Glomerular endothelial cell (primary cell): Measurements from ENCODE around the gene ADSS1. TPM values are rescaled to one million over a fixed set of nuclear protein-coding genes. Genes with fewer than 3 reads are reported as not detected.

Experiments used
- DNase-seq: peaks from one replicate; pipeline ENCODE4 v3.0.0-alpha.2; 2011; ENCODE audit warnings: low read depth, low spot score; ENCODE audit errors: extremely low read depth
- total RNA-seq: library from RNA; depleted of rRNA; stranded (reverse); fragments of >200 nt; gene quantifications from 2 replicates; pipeline ENCODE4 v1.2.3, GENCODE V29; 2015

Gene ADSS1
- total RNA-seq, 1 donor from 2014 or later, result 4.7 TPM

DNA sequence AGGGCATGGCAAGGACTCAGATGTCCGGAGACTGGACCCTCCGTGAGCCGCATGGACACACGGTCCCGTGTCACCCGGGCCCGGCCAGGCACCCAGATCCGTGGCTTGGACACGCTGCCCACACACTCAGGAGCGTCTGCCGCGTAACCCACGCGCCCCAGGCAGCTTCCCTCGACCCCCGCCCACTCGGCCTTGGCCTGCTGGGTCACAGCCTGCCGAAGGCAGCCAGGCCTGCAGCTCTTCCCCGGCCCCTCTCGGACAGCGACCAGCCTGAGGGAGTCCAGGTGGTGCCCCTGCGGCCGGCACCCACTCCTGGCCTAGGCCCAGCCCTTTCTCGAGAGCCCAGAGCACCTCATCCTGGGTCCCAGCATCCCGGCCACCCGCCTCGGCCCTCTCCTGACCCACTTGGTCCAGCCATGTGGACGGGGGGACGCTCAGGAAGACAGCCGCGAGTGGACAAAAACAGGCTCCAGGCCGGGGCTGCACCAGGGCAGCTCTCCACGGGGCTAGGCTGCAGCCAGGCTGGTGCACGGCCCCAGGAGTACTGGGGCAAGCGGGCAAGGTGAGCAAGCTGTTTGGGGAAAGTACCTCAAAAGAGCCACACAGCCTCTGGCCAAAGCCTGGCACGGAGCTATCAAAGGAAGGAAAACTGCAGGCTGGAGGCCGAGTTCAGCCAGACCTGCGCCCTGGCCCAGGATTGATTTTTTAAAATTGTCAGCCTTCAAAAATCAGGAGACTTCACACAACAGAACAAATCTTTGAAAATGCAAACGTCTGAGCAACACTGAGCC lies 65.0 kb downstream of the ADSS1 start:
- DNase-seq, result no peak

DNA sequence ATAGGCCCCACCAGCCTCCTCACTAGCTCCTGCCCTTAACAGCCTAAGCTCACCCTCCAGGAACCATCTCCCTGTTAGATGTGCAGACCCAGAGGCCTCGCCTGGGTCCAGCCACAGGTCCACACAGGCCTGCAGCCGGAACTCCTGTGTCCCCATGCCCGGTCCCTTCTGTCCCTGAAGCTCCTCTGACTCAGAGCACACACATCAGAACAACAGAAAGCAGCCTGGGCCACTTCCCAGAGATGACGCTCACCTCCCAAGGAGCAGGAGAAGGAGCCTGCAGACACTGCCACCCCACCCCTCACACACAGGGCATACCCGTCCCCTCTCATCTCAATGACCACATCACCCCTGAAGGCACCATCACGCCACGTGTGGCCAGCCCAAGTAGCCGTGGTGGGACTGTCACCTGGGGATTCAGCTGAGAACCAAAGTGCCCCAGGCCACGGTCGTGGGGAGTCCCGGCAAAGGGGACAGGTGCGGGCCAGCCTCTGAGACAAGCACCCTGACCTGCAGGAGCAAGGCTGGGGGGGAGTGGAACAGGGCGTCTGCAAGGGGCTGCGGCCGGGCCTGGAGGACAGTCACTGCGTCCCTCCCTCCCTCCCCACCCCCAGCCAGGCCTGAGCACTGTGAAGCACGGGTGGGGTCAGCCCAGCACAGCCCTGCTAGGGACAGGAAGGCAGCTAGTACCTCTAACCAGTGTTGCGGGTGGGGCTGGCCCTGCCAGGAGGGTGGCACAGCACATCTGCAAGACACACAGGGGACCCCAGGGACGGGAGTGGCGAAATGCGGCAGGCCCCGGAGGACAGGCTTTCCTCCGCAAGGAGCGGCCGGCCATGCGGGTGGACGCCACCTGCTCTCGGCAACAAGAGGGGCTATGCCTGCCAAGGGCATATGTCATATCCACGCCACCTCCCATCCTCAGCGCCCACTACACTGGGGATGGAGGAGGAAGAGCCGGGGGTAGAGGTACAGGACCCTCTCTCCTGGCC lies 66.0 kb downstream of the ADSS1 start:
- no peak for DNase-seq

DNA sequence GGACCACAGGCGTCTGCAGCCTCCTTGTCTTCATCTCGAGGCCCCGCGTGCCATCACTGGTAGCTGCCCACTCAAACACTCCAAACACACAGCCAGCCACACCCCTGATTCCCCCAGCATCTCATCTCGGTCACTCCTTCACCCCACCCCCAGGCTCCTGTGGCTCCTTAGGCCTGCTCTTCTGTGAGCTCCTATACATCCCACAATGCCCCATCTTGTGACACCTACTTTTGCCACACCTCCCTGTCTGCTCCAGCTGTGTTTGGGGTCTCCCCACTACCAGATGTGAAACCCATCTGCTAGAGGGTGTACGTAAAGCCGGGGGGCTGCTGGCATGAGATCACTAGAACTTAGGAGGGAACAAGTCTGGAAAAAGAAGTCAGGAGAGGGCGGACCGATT lies 67.4 kb downstream of the ADSS1 start:
- DNase-seq, result no peak

DNA sequence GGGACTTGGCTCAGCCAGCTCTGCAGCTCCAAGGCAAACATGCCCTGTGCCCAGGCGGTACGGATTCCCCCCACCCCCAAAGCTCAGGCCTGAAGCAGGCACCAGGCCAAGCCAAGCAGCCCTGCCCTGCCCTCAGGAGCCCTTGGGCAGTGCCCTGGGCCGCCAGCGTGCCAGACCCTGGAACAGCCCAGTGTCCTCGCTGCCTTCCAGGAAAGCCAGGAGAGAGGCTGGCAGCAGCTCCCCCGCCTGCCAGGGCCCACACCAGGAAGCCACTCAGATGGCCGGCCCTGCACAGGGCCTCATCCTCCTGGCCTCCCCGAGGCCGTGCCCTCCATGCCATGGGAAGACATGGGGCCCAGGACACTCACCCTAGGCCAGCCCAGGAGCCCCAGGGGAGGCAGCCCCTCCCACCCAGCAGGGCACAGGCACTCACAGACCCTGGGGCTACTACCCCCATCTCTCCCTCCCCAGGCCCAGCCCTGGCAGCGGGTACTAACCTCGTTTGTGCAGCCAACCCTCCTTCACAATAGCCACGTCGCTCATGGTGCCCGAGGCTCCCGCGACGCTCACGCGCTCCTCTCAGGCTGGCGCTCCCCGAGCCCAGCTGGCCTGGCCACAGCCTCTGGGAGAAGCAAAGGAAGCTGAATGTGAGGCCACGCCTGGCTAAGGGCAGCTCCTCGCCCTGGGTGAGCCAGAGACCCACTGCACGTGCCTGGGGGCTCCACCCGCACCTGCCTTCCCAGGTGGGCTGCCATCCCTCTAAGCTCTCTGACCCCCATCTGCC lies 68.3 kb downstream of the ADSS1 start:
- DNase-seq, result no peak

DNA sequence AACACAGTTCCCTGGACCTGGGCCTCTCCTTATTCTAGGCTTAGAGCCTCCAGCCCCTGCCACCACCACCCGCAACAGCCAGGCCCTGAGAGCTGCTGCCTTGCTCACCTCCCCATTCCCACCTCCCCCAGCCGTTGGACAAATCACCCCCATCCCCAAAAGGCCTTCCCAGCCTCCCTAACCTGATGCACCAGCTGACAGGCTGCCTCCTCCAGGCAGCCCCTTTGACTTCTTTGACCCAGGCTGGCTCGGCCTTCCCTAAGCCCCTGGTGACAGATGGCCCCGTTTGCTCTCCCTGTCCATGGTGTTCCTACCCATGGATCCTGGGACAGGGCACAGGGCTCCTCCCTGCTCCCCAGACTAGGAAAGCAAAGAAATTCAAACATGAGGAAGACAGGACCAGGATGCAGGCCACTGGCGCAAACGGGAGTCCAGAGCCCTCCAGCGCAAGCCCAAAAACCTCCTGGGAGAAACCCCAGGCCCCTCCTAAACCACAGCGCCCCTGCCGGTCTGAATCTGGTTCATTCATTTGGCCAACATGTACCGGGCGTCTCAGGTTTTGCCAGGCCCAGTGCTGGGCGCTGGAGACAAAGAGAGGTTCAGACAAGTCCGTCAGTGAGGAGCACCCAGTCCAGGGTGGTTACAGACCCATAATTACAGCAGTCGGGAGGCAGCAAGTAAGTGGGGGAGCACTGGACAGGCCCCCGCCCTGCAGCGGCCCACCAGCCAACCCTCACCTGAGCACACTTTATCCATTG lies 69.1 kb downstream of the ADSS1 start:
- DNase-seq, result no peak

DNA sequence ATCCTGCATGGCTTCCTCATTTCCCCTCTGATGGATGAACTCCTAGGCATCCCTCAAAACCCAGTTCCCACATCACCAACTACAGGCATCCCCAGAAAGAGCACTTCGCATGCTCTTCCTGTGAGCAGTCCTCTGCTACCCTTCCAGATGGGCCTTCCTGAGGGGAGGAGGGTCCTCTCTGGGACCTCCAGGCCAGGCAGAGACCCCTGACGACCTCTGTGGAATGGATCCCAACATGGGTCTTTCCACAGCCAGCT lies 69.6 kb downstream of the ADSS1 start:
- DNase-seq, result no peak

DNA sequence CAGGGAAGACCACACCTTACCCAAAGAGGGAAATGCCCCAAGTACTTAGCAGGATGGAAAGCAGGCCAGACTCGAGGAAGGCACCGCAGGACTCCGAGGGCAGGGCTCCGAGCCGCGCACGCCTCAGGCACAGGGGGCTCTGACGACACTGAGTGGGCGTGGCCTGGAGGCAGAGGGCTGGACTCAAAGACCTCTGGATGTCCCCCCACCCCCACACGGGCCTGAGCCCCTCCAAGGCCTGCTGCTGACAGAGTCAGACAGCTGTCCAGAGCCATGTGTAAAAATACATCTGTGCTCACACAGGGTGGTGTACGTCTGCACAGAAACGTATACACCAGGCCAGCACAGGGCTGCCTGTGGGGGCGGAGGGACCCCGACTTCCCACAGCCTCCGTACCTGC lies 70.1 kb downstream of the ADSS1 start:
- DNase-seq, result no peak

DNA sequence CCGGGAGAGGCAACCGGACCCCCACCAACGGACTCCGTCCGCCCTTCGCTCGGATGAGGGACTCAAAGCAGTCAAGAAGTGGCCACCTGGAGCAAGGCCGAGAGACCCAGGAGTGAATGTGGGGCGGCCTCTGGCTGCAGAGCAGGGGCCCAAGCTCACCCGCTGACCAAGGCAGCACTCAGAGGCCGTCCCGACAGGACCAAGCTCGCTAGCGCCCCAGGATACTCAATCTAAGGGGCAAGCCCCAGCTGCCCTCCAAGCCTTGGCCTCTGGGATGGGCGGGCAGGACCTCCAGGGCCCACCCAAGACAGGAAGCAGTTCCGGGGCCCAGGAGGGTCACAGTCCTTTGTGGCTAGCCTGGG lies 70.6 kb downstream of the ADSS1 start:
- DNase-seq, result no peak

DNA sequence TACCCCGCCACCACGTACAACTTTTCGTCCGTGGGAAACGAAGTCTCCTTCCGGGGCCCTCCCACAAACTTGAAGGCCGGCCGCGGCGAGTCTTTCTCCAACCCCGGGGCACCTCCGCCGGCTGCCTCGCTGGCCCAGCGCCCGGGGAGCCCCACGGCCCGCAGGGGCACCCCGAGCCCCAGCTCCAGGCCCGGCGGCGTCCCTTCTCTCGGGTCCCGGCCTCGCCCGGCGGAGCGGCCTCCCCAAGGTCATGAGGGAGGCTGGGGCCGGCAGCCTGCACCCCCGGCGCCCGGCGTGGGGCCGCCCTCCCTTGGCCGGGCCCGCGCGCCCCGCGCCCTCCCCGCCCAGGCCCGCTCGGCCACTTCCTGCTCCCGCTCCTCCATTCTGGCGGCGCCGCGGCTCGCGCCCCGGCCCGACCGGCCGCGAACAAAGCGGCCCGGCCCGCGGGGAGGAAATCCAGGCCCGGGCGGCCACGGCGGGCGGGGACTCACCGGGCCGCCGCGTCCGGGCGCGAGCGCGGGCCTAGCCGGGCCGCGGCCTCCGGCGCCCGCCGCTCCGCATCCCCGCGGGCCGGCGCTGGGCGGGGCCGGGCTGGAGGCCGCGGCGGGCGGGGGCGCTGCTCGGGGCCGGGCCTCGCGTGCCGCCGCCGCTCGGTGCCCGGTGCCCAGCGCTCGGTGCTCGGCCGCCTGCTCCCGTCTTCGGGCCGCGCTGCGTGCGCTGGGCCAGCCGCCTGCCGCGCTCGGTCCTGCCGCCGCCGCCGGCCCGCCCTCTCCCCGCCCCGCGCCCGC lies 71.2 kb downstream of the ADSS1 start, which contains the start of gene AKT1:
AKT1 (minus strand) TSS at position 756 of the 788 bp plus-strand sequence. CDS start 3,105 bp downstream, outside the sequence.
- DNase-seq, result no peak

DNA sequence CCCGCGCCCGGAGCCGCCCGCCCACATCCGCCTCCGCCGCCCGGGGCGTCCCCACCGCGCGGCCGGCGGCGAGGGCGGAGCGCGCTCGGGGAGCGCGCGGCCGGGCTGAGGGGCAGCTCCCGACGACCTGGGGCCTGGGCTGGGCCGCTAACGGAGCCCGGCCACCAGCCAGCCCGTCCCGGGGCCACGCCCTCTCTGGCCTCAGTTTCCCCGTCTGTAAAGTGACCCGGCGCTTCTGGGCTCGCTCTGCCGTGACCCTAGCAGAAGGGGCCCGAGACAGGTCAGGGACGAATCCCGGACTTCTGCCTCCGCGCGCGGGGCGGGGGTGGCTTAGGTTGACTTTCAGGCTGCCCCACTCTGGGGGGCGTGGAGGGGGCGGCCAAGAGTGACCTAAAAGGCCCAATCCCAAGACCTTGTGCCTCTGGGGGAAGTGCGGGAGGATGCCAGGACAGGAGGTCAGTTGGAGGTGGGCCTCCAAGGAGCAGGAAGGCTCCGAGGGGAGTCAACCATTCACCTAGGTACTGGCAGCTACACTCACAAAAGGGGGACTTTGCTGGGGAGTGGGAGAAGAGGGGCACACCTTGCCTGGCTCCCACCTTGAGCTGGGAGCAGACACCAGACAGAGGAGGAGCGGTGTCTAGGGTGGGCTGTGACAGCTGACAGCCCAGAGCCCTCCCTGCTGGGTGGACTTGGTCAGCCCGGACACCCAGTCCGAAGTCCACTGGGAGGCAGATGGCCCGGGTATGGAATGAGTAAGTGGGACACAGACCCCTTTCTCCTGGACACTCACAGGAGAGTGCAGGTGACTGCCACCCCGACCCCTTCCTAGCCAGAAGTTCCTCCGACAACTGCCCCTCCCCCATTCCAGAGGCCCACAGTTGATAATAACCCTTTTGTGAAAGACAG lies 72.0 kb downstream of the ADSS1 start:
- DNase-seq, result no peak

DNA sequence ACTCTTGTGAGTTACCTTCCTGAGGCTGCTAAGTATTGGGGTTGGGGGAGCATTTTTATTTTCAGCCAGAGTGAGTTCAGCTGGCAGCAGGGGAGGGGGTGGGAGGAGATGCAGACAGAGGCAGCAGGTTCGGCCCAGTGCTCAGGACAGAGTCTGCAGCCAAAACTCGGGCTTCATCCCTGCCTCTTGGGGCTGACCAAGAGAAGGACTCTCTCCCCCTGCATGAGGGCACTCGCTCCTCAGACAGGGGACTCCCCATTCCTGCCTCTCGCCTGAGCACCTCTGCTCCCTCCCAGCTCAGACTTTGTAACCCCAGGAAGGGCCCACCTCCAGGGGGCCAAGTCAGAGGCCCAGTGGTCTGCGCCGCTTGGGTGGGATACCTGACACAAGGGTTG lies 72.7 kb downstream of the ADSS1 start:
- no peak for DNase-seq

Other genes with a start within 250 kb of the ADSS1 start
- not detected in 2 replicates for gene C14orf180, start 144.5 kb upstream of the ADSS1 start, total RNA-seq
- gene TMEM179, start 119.5 kb upstream of the ADSS1 start, total RNA-seq, result 0.53 TPM in 1 of 2 replicates, not detected in the other
- gene INF2, start 34.6 kb upstream of the ADSS1 start, total RNA-seq, result 118 and 140 TPM in 2 replicates
- 219 and 276 TPM in 2 replicates for gene SIVA1, start 28.9 kb downstream of the ADSS1 start, total RNA-seq
- gene AKT1, start 71.5 kb downstream of the ADSS1 start, total RNA-seq, result 128 and 143 TPM in 2 replicates
- gene ZBTB42, start 76.9 kb downstream of the ADSS1 start, total RNA-seq, result 3.1 and 8.2 TPM in 2 replicates
- 27.5 and 37.0 TPM in 2 replicates for gene CEP170B, start 141.0 kb downstream of the ADSS1 start, total RNA-seq
- not detected in 2 replicates for gene PLD4, start 200.7 kb downstream of the ADSS1 start, total RNA-seq